ENCODE results near the gene CC2D1A.

Gene CC2D1A

GRCh38 chr19:13937479-13938300, 31.7 kb downstream of the CC2D1A start:
- no peak for ATAC-seq
- no peak for DNase-seq

- DNase-seq: no peak
- ATAC-seq: no peak
Measured at GRCh38 chr19:13938301-13939064, 32.5 kb downstream of the CC2D1A start, which contains the start of gene PODNL1. Gene PODNL1, minus strand, starts transcription at chr19:13938417. Its CDS starts 236 bp downstream, at chr19:13938181.

- DNase-seq: no peak
- ATAC-seq: no peak
Measured at GRCh38 chr19:13942023-13942684, 36.2 kb downstream of the CC2D1A start.

GRCh38 chr19:13946414-13946813, 40.4 kb downstream of the CC2D1A start:
- ATAC-seq (no peak), DNase-seq (no peak)

- ATAC-seq (no peak), DNase-seq (no peak)
Measured at GRCh38 chr19:13951043-13951442, 45.0 kb downstream of the CC2D1A start.

- DNase-seq: no peak
- ATAC-seq: peak; percentile 11
Measured at GRCh38 chr19:13951799-13952153, 45.8 kb downstream of the CC2D1A start.

- ATAC-seq: peak; percentile 98
Measured at GRCh38 chr19:13952154-13952930, 46.3 kb downstream of the CC2D1A start, which contains the start of gene DCAF15. Gene DCAF15, plus strand, starts transcription at chr19:13952509. Its CDS starts 4 bp downstream, at chr19:13952513.

GRCh38 chr19:13952931-13953531, 47.0 kb downstream of the CC2D1A start:
- DNase-seq: peak; percentile 15
- ATAC-seq: no peak

More at GRCh38 chr19:13952154-13952930, 46.3 kb downstream of the CC2D1A start, which contains the start of gene DCAF15:
- DNase-seq: peak; percentile 98

GRCh38 chr19:13954185-13954584, 48.2 kb downstream of the CC2D1A start:
- DNase-seq: no peak
- no peak for ATAC-seq

GRCh38 chr19:13955662-13956364, 49.8 kb downstream of the CC2D1A start:
- no peak for DNase-seq
- ATAC-seq: no peak

GRCh38 chr19:13956365-13956744, 50.4 kb downstream of the CC2D1A start:
- no peak for ATAC-seq
- DNase-seq: no peak

GRCh38 chr19:13957051-13957450, 51.0 kb downstream of the CC2D1A start:
- no peak for DNase-seq
- ATAC-seq: no peak

- DNase-seq: no peak
- no peak for ATAC-seq
Measured at GRCh38 chr19:13958043-13958442, 52.0 kb downstream of the CC2D1A start.

- no peak for ATAC-seq
- no peak for DNase-seq
Measured at GRCh38 chr19:13959141-13959961, 53.4 kb downstream of the CC2D1A start.

GRCh38 chr19:13959962-13960862, 54.2 kb downstream of the CC2D1A start:
- DNase-seq: peak; percentile 41

GRCh38 chr19:13960863-13961784, 55.1 kb downstream of the CC2D1A start:
- DNase-seq (no peak), ATAC-seq (no peak)

More at GRCh38 chr19:13959962-13960862, 54.2 kb downstream of the CC2D1A start:
- ATAC-seq: no peak

All from stimulated activated naive CD8-positive, alpha-beta T cell treated with anti-CD3 and anti-CD28 coated beads, Interleukin-15, Interleukin-2, amounts not matched to agents 100 U/mL and 50 U/mL, for 24 hours (primary cell).